Breast epithelium (tissue), 3 donors: ENCODE measurements around the gene PPP1R3E.

Experiments
- CTCF ChIP-seq, 3 donors: fragments of 450-650 bp; IDR thresholded peaks; one replicate each; pipeline ENCODE4 v1.5.1; 2016 to 2017; ENCODE audit warnings: antibody characterized with exemption in 3 of 3, mild to moderate bottlenecking in 3 of 3, moderate library complexity in 3 of 3
- POLR2A ChIP-seq: fragments of 450-650 bp; IDR thresholded peaks from one replicate; pipeline ENCODE4 v1.6.1; 2016; ENCODE audit warnings: antibody characterized with exemption, mild to moderate bottlenecking, moderate library complexity
- POLR2AphosphoS5 ChIP-seq, 3 donors: sonication (generic); formaldehyde crosslinking; IDR thresholded peaks; one replicate each; pipeline ENCODE4 v1.6.1; 2017; ENCODE audit warnings: antibody characterized with exemption in 3 of 3

GRCh38 chr14:23258256-23258655 is 44.4 kb downstream of the PPP1R3E start:
- TF ChIP-seq CTCF (IDR thresholded peaks at IDR 0.05) (no peak), POLR2AphosphoS5 (IDR thresholded peaks at IDR 0.05) (no peak), POLR2A (no peak)
